ENCODE measurements around the gene ZNF273.
"Not testable (repeated sequence)": the region's sequence is repeated elsewhere in the genome, so short reads cannot be mapped to it uniquely, and the experiment has no call there.

Gene ZNF273

GRCh38 chr7:64890761-64891362 lies 12.2 kb upstream of the ZNF273 start:
- DNase-seq, result no peak

- DNase-seq, result not testable (repeated sequence)
Measured at GRCh38 chr7:64891363-64892081, 11.6 kb upstream of the ZNF273 start.

GRCh38 chr7:64892116-64892515 lies 11.0 kb upstream of the ZNF273 start:
- no peak for DNase-seq

DNA sequence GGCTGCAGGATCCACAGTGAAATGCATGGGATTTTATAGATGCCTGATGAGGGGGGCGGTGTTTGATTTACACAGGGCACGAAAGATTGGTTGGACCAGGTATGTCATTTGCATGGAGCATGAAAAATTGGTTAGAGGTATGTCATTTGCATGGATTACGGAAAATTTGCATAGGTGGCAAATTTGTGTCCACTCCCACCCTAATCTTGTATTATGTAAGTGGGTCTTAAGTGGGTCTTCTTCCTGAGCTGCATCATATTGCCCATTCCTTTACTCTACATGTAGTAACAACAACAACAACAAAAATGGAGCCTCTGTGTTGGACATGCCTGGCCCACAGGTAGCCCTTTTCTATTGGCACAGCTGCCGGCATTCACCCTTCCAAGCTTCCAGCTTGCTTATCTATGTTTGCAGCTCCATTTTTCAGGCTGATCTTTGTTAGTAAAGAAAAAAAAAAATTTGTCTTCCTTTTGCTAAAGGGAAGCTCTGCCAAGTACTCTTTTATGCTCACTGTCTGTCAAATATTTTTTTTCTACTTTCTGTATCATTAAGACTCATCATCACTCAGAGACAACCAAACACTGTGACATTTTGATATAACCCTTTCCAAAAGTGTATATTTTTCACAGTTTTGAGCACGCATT lies 10.3 kb upstream of the ZNF273 start:
- DNase-seq, result no peak

- DNase-seq, result no peak
Measured at GRCh38 chr7:64893401-64893800, 9.7 kb upstream of the ZNF273 start.

GRCh38 chr7:64902461-64902805 lies 640 bp upstream of the ZNF273 start:
- not testable (repeated sequence) for DNase-seq

GRCh38 chr7:64904008-64904407 lies 935 bp downstream of the ZNF273 start:
- DNase-seq, result no peak

- no peak for DNase-seq
Measured at GRCh38 chr7:64905133-64905532, 2.1 kb downstream of the ZNF273 start.

DNA sequence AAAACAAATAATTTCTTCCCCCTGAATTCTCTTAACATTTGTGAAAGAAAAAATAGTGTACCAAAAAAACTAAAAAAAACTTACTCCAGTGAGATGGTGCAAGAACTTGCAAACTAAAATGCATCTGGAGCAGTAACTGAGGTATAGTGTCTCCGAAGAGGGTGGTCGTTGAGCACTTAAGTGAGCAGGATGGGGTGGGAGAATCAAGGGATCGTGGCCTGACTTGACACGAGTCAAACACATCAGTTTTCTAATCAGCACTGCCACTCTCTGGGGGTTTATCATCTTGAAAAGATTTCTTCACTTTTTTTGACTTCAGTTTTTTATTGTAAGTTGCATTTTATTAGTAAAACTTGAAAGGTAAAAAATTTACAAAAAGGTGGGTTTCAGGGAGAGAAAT lies 2.5 kb downstream of the ZNF273 start:
- no peak for DNase-seq

GRCh38 chr7:64907641-64908326 lies 4.7 kb downstream of the ZNF273 start:
- no peak for DNase-seq

- no peak for DNase-seq
Measured at GRCh38 chr7:64908358-64908757, 5.3 kb downstream of the ZNF273 start.

- no peak for DNase-seq
Measured at GRCh38 chr7:64914557-64914956, 11.5 kb downstream of the ZNF273 start.

- not testable (repeated sequence) for DNase-seq
Measured at GRCh38 chr7:64915301-64915700, 12.2 kb downstream of the ZNF273 start.

DNA sequence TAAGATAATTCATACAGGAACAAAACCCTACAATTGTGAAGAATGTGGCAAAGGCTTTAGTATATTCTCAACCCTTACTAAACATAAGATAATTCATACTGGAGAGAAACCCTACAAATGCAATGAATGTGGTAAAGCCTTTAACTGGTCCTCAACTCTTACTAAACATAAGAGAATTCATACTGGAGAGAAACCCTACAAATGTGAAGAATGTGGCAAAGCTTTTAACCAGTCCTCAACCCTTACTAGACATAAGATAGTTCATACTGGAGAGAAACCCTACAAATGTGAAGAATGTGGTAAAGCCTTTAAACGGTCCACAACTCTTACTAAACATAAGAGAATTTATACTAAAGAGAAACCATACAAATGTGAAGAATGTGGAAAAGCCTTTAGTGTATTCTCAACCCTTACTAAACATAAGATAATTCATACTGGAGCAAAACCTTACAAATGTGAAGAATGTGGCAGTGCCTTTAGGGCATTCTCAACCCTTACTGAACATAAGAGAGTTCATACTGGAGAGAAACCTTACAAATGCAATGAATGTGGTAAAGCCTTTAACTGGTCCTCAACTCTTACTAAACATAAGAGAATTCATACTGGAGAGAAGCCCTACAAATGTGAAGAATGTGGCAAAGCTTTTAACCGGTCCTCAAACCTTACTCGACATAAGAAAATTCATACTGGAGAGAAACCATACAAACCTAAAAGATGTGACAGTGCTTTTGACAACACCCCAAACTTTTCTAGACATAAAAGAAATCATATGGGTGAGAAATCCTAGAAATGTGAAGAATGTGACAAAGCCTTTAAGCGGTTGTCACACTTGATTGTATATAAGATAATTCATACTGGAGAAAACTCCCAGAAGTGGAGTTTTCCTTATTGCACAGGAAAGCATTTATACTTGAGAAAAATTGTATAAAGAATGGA lies 25.4 kb downstream of the ZNF273 start:
- DNase-seq, result not testable (repeated sequence)

GRCh38 chr7:64934478-64934877 lies 31.4 kb downstream of the ZNF273 start:
- DNase-seq, result no peak

DNA sequence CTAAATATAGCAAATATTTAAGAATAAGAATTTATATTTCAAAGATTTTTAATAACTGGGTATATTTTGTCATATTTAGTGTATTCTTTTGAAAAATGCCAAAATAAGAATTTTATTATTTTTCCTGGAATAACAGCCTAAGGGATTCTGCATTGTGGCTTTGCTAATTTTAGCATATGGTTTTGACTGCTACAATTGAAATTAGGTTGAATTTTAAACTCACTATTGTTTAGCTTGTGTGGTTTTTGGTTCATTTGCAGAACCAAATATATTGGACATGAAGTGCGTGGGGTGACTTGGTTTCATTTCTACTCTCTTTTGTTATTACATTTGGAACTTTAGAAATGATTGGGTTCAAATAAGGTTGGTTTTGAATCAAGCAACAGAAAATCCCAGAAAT lies 35.5 kb downstream of the ZNF273 start:
- no peak for DNase-seq

DNA sequence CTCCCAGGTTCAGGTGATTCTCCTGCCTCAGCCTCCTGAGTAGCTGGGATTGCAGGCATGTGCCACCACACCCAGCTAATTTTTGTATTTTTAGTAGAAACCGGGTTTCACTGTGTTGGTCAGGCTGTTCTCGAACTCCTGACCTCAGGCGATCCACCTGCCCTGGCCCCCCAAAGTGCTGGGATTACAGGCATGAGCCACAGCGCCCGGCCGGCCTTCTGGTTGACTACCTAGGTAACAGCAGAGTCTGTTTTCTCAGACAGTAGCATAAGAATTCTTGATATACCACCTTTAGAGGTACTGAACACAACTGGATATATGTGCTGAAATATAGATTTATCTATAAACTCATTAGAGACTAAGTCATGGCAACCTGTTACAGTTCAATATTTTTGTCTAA lies 36.9 kb downstream of the ZNF273 start:
- DNase-seq, result not testable (repeated sequence)

DNA sequence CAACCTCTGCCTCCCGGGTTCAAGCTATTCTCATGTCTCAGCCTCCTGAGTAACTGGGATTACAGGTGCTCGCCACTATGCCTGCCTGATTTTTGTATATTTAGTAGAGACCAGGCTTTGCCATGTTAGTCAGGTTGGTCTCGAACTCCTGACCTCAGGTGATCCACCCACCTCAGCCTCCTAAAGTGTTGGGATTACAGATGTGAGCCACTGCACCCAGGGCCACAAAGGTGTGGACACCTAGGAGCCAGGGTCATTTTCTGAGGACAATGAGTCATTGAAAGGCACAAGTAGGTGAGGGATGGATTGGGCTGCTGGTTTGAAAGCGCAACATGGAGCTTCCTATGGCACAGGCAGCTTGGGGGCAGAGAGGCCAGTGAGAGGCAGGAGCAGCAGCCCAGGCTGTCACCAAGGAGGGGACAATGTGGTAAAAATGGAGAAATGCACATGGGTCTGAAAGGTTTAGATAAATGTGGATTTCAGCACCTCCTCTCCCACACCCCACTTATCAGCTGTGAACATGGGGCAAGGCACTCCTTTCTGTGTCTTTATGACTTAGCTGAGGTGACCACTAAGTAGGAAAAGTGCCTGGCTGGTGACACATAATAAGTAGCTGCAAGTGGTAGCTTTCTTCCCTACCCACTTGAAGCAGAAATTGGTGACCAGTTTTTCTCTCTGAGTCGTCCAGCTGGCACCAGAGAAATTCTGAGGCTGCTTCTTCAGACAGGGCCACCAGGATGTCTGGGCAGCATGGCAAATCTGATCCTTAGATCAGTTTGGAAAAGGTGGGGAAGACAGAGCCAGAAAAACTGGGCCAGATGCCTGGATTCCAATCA lies 41.8 kb downstream of the ZNF273 start:
- DNase-seq, result not testable (repeated sequence)

DNA sequence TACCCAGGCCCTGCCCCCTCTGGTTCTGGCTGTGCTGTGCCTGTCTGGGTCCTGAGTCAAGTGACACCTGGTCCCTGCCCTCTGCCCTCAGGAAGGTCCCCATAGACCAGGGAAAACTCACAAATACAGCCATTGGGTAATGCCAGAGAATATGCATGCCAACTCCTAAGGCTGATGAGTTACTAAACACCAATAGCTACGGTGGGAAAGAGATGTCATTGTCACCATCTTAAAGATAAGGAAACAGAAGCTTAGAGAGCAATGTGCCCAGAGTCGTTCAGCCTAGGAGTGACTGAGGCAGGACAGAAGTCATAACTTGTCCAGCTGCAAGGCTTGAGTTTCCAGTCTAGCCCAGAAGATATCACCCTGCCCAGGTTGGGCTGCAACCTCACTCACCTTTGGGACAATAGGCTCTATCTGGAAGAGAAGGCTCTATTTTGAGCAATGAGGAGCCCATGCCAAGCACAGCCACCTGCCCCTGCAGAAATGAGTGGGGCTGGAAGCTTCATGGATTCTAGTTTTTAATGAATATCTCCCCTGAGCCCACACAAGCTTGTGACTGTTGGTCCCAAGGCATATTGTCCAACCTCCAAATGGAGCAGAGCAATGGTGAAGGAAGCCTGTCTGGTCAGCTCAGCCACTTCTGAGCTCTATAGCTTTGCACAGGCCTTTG lies 42.6 kb downstream of the ZNF273 start:
- no peak for DNase-seq

GRCh38 chr7:64946772-64947171 lies 43.7 kb downstream of the ZNF273 start:
- DNase-seq, result no peak
